HPDE6-E6E7 (cell line): ENCODE results near the gene CARMIL1.
"Not testable (repeated sequence)": the region's sequence is repeated elsewhere in the genome, so short reads cannot be mapped to it uniquely, and the experiment has no call there.

Experiments used
- DNase-seq: peaks from one replicate; pipeline ENCODE4 v3.0.0; 2011; ENCODE audit warnings: missing footprints; ENCODE audit errors: extremely low spot score

CARMIL1 gene

GRCh38 chr6:25442898-25443297 is 163.7 kb downstream of the CARMIL1 start:
- DNase-seq: no peak

GRCh38 chr6:25444521-25444920 is 165.3 kb downstream of the CARMIL1 start:
- DNase-seq: not testable (repeated sequence)

- DNase-seq: no peak
These were observed 167.8 kb downstream of the CARMIL1 start for GRCh38 chr6:25446830-25447569.

GRCh38 chr6:25447570-25447929 is 168.4 kb downstream of the CARMIL1 start:
- DNase-seq: no peak

GRCh38 chr6:25448965-25449538 is 169.9 kb downstream of the CARMIL1 start:
- peak; percentile 46 for DNase-seq

- no peak for DNase-seq
These were observed 170.6 kb downstream of the CARMIL1 start for GRCh38 chr6:25449774-25450173.

- DNase-seq: no peak
These were observed 171.5 kb downstream of the CARMIL1 start for GRCh38 chr6:25450469-25451198.

- DNase-seq: no peak
These were observed 172.9 kb downstream of the CARMIL1 start for GRCh38 chr6:25452031-25452430.

- DNase-seq: no peak
These were observed 174.1 kb downstream of the CARMIL1 start for GRCh38 chr6:25453288-25453687.

GRCh38 chr6:25454136-25454535 is 175.0 kb downstream of the CARMIL1 start:
- no peak for DNase-seq

GRCh38 chr6:25456249-25457040 is 177.3 kb downstream of the CARMIL1 start:
- DNase-seq: no peak

- DNase-seq: no peak
These were observed 178.3 kb downstream of the CARMIL1 start for GRCh38 chr6:25457516-25457915.

GRCh38 chr6:25458485-25458884 is 179.3 kb downstream of the CARMIL1 start:
- peak; percentile 55 for DNase-seq

GRCh38 chr6:25462235-25462897 is 183.2 kb downstream of the CARMIL1 start:
- DNase-seq: no peak

GRCh38 chr6:25463441-25463840 is 184.3 kb downstream of the CARMIL1 start:
- DNase-seq: no peak

- no peak for DNase-seq
These were observed 185.1 kb downstream of the CARMIL1 start for GRCh38 chr6:25464225-25464624.

GRCh38 chr6:25465941-25466340 is 186.8 kb downstream of the CARMIL1 start:
- no peak for DNase-seq

GRCh38 chr6:25468881-25469280 is 189.7 kb downstream of the CARMIL1 start:
- DNase-seq: no peak

GRCh38 chr6:25469797-25470388 is 190.7 kb downstream of the CARMIL1 start:
- no peak for DNase-seq

GRCh38 chr6:25472306-25472705 is 193.1 kb downstream of the CARMIL1 start:
- DNase-seq: no peak

- DNase-seq: no peak
These were observed 193.7 kb downstream of the CARMIL1 start for GRCh38 chr6:25472906-25473305.
